ENCODE results near the gene NT5C2.
"Not testable (repeated sequence)": the region's sequence is repeated elsewhere in the genome, so short reads cannot be mapped to it uniquely, and the experiment has no call there.

The NT5C2 gene

DNA sequence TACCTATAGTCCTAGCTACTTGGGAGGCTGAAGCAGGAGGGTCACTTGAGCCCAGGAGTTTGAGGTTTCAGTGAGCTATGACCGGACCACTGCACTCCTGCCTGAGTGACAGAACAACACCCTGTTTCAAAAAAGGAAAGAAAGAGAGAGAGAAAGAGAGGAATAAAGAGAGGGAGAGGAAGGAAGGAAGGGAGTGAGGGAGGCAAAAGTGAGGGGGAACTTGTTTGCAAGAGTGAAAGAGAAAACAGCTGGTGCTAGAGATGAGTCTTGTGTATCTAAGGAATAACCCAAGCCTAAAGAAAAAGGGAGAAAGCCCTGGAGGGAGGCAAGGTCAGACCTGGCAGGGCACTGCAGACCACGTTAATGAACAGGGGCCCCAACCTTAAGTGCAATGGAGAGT is 4.8 kb upstream of the NT5C2 start:
- no peak overlapping the region for H3K4me3 ChIP-seq (replicated peaks; ENCODE audit: low read depth, low read length)
- TF ChIP-seq, protein P1, sequence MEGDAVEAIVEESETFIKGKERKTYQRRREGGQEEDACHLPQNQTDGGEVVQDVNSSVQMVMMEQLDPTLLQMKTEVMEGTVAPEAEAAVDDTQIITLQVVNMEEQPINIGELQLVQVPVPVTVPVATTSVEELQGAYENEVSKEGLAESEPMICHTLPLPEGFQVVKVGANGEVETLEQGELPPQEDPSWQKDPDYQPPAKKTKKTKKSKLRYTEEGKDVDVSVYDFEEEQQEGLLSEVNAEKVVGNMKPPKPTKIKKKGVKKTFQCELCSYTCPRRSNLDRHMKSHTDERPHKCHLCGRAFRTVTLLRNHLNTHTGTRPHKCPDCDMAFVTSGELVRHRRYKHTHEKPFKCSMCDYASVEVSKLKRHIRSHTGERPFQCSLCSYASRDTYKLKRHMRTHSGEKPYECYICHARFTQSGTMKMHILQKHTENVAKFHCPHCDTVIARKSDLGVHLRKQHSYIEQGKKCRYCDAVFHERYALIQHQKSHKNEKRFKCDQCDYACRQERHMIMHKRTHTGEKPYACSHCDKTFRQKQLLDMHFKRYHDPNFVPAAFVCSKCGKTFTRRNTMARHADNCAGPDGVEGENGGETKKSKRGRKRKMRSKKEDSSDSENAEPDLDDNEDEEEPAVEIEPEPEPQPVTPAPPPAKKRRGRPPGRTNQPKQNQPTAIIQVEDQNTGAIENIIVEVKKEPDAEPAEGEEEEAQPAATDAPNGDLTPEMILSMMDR (IDR thresholded peaks at IDR 0.05; ENCODE audit: low read length, missing control alignments) = no peak
- no peak for DNase-seq (ENCODE audit: low read depth)

DNA sequence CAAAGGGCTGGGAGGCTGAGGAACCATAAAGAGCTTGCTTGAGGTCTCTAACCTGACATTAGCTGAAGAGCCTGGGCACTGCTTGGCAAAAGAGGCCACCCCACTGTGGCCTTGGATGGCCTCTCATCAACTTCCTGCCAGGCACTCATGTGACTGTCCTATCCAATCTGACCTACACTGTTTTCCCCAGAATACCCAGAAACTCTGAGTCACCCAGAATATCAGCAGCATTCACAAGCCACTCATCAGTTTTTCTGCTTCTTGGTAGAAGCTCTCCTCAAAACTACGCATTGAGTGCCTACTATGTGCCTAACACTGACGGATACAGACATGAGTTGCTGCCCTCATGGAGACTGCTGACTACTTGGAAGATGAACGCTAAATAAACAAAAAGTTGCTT is 4.1 kb upstream of the NT5C2 start:
- H3K4me3 ChIP-seq (replicated peaks; ENCODE audit: low read depth, low read length) = no peak overlapping the region
- peak; percentile 76 for DNase-seq (ENCODE audit: low read depth)
- TF ChIP-seq, protein P1 (IDR thresholded peaks at IDR 0.05; ENCODE audit: low read length, missing control alignments) = no peak

DNA sequence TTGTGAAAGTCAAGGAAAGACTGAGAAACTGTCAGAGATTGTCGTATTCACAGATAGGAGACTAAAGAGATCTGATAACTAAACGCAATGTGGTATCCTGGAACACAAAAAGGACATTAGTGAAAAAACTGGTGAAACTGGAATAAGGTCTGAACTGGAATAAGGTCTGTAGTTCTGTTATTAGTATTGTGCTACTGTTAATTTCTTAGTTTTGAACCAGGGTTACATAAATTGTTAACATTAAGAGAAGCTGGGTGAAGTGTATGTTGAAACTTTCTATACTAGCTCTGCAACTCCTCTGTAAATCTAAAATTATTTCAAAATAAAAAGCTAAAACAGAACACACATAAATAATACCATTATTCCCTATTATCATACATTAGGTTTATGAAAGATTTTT is 3.4 kb upstream of the NT5C2 start:
- TF ChIP-seq, protein P1 (IDR thresholded peaks at IDR 0.05; ENCODE audit: low read length, missing control alignments) = no peak
- DNase-seq (ENCODE audit: low read depth) = no peak
- no peak overlapping the region for H3K4me3 ChIP-seq (replicated peaks; ENCODE audit: low read depth, low read length)

DNA sequence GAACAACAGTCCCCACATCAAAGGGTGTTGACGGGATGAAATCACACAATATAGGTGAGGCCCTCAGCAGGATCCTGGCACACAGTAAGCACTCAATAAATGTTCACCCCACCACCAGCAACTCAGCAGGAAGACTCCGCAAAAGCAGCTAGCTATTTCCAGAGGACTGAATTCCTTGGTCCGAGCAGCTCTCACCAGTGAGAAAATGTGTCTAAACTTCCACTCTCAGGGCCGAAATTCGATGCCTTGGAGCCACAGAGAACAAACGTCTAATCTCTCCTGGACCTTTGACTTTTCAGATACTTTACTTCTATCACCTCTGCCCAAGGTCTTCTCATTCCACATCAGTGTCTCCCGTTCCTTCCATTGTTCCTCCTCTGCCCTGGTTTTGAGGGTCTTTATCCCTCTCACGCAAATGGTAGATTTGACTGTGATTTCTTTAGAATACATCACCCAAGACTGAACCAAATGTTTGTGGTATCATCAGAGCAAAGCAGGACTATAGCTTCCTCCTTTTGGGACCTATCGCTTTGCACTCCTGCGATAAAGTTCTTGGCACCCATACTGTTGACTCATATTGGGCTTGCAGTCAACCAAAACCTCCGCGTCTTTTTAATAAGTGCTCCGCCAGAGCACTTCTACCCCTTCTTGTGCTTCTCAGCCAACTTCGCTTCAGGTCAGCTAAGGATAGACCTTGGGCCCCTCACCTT is 903 bp upstream of the NT5C2 start:
- TF ChIP-seq, protein P1 (IDR thresholded peaks at IDR 0.05; ENCODE audit: low read length, missing control alignments) = no peak
- no peak overlapping the region for H3K4me3 ChIP-seq (replicated peaks; ENCODE audit: low read depth, low read length)
- DNase-seq (ENCODE audit: low read depth) = peak; percentile 83

DNA sequence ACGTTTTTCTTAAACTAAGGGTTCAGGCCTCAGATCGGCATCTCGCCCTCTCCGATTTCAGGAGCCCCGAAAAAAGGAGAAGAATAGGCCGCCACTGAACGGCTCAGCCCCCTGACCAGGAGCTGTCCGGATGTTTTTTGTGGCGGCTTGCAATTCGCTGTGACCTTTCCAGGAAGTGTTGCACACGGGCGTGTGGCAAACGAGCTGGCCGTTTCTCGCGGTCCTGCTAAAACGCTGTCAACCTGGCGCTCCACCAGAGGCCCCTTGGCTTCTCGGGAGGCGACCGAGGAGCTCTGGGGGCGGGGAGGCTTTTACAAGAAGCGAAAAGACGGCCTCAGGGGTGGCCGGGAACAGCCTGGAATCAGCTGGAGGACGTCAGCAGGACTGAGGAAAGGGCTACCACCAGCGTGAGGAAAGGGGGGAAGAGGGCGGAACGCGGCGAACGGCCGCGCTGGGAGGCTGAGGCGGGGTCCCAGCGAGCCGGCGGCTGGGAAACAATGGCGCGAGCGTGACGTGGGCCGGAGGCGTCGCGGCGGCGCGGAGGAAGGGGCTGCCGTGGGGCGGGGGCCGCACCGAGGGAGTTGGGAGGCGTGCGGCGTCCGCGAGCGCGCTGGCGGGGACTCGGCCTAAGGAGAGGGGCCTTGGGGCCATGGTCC is 493 bp downstream of the NT5C2 start:
- peak overlapping the region; percentile 90 for H3K4me3 ChIP-seq (replicated peaks; ENCODE audit: low read depth, low read length)
- TF ChIP-seq, protein P1 (IDR thresholded peaks at IDR 0.05; ENCODE audit: low read length, missing control alignments) = no peak
- DNase-seq (ENCODE audit: low read depth) = peak; percentile 86

DNA sequence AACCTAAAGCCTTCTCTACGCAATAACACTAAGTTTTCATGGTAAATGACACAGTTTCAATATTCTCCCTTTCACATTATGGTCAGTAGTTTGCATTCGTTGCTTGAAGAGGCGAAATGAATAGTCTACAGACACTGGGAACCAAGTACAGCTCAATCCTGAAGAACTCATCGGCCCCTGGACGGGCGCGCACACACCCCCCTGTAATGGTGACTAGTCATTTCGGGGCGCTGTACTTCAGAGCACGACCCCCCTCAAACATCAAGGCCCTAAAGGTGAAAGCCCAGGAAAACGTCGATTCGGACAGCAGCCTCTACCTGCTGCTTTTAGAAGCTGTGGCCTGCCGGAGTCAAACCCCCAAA is 1.0 kb downstream of the NT5C2 start:
- peak overlapping the region; percentile 90 for H3K4me3 ChIP-seq (replicated peaks; ENCODE audit: low read depth, low read length)
- DNase-seq (ENCODE audit: low read depth) = no peak
- TF ChIP-seq, protein P1 (IDR thresholded peaks at IDR 0.05; ENCODE audit: low read length, missing control alignments) = no peak

DNA sequence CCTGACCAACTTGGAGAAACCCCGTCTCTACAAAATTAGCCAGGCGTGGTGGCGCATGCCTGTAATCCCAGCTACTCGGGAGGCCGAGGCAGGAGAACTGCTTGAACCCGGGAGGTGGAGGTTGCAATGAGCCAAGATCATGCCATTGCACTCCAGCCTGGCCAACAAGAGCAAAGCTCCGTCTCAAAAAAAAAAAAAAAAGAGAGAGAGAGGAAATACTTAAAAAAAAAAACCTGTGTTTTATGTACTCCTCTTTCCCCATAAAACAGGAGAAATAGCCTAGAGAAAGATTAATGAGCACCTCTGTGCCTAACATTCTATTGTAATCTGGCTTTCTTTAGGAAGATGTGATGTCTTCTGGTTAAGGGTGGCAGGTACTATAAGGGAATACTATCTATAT is 1.9 kb downstream of the NT5C2 start:
- H3K4me3 ChIP-seq (replicated peaks; ENCODE audit: low read depth, low read length) = peak overlapping the region; percentile 90
- not testable (repeated sequence) for DNase-seq (ENCODE audit: low read depth)

Measured in fibroblast of pulmonary artery (primary cell).